ENCODE data around the gene STAT4. TPM values are rescaled to one million over a fixed set of nuclear protein-coding genes. Genes with fewer than 3 reads are reported as not detected.

STAT4 gene
- total RNA-seq, 2 donors from 2014 or later: 3.2 to 8.8 TPM

DNA sequence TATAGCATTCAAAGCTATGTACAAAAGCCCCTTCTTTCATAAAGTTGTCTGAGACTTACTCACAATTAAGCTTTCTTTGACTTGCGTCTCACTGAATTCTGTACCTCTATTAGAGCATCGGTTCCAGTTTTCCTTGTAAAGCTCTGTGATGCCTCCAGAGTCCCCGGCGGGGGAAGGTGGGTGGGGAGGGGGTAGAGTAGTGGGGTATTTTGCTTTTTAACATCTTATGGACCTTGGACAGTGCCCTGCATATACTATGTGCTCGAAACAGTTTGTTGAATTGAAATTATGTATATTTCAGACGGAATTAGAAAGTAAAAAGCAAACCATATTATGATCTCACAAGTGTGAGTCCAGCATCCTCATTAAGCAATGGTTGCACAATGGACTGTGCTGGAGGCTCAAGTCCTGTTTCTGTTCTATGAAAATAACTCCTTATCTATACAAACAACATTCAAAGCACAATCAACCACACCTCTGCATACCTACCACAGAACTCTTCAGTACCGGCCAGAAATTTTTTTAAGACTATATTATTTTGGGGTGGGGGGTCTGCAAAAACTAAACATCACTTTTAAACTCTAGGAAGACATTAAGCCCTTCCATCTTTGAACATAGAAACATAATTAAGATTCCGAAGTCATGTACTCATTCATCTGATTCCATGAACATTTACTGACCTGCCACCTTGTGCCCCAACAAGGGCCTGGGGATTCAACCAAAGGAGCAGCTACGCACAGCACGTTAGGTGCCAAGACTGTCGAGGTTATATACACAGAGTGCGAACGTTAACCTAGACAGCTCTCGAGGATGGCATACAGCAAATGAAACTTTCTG, 137.7 kb downstream of the STAT4 start:
- Mint-ChIP-seq H3K4me1 (no peaks in the 10 kb centered on the region), H3K27me3 (ENCODE audit: insufficient read depth) (peaks cover 16% of the 10 kb centered on the region), H3K36me3 (ENCODE audit: low read depth) (peaks cover 18% of the 10 kb centered on the region), H3K4me3 (no peak overlapping the region), H3K9me3 (peaks cover 3% of the 10 kb centered on the region), H3K27ac (no peak overlapping the region)
- Histone ChIP-seq H3K4me1 (ENCODE audit: control insufficient read depth, insufficient read depth, low read length) (no peaks in the 10 kb centered on the region), H3K27ac (ENCODE audit: low read depth, low read length) (no peak overlapping the region), H3K9me3 (ENCODE audit: control insufficient read depth, low read length) (no peaks in the 10 kb centered on the region), H3K9ac (ENCODE audit: extremely low read depth, low read length, poor library complexity, severe bottlenecking) (peak overlapping the region; percentile 64), H3K36me3 (ENCODE audit: control insufficient read depth, insufficient read depth, low read length) (peaks cover 35% of the 10 kb centered on the region), H3K4me3 (ENCODE audit: low read length) (peak overlapping the region; percentile 100), H3K27me3 (ENCODE audit: control insufficient read depth, insufficient read depth, low read length, poor library complexity, severe bottlenecking) (peaks cover 15% of the 10 kb centered on the region)
- DNase-seq: no peak
- TF ChIP-seq, protein P1, sequence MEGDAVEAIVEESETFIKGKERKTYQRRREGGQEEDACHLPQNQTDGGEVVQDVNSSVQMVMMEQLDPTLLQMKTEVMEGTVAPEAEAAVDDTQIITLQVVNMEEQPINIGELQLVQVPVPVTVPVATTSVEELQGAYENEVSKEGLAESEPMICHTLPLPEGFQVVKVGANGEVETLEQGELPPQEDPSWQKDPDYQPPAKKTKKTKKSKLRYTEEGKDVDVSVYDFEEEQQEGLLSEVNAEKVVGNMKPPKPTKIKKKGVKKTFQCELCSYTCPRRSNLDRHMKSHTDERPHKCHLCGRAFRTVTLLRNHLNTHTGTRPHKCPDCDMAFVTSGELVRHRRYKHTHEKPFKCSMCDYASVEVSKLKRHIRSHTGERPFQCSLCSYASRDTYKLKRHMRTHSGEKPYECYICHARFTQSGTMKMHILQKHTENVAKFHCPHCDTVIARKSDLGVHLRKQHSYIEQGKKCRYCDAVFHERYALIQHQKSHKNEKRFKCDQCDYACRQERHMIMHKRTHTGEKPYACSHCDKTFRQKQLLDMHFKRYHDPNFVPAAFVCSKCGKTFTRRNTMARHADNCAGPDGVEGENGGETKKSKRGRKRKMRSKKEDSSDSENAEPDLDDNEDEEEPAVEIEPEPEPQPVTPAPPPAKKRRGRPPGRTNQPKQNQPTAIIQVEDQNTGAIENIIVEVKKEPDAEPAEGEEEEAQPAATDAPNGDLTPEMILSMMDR (conservative IDR thresholded peaks at IDR 0.05): no peak
- WGBS, 2 experiments (ENCODE audit: insufficient coverage in 1 of 2, insufficient read length in 1 of 2): 56 to 61% methylated on average over 11 to 14 of the region's 14 CpGs

DNA sequence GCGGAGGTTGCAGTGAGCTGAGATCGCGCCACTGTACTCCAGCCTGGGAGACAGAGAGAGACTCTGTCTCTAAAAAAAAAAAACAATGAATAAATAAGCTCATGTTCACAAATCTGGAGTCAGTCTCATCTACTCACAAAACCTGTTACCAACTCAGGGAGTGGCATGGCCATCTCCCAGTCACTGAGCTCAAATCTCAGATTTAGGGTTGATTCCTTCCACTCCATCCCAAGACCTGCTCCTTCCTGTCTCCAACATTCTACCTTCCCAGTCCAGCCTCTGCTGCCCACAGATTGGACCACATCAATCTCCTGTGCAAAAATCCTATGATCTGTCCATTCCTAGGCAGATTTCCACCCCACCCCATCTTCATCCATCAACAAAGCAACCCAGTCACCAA, 138.4 kb downstream of the STAT4 start:
- no peak overlapping the region for H3K27ac ChIP-seq (ENCODE audit: low read depth, low read length)
- no peaks in the 10 kb centered on the region for H3K9me3 ChIP-seq (ENCODE audit: control insufficient read depth, low read length)
- no peak overlapping the region for H3K27ac Mint-ChIP-seq
- peaks cover 11% of the 10 kb centered on the region for H3K27me3 Mint-ChIP-seq (ENCODE audit: insufficient read depth)
- peak overlapping the region; percentile 100 for H3K4me3 ChIP-seq (ENCODE audit: low read length)
- H3K9me3 Mint-ChIP-seq: peaks cover 3% of the 10 kb centered on the region
- H3K4me3 Mint-ChIP-seq: no peak overlapping the region
- no peaks in the 10 kb centered on the region for H3K4me1 ChIP-seq (ENCODE audit: control insufficient read depth, insufficient read depth, low read length)
- 96 to 100% methylated on average over 2 to 3 of the region's 3 CpGs for WGBS, 2 experiments (ENCODE audit: insufficient coverage in 1 of 2, insufficient read length in 1 of 2)
- no peaks in the 10 kb centered on the region for H3K4me1 Mint-ChIP-seq
- peaks cover 42% of the 10 kb centered on the region for H3K36me3 ChIP-seq (ENCODE audit: control insufficient read depth, insufficient read depth, low read length)
- TF ChIP-seq, protein P1 (conservative IDR thresholded peaks at IDR 0.05): no peak
- no peak for DNase-seq
- peaks cover 14% of the 10 kb centered on the region for H3K27me3 ChIP-seq (ENCODE audit: control insufficient read depth, insufficient read depth, low read length, poor library complexity, severe bottlenecking)
- peaks cover 24% of the 10 kb centered on the region for H3K36me3 Mint-ChIP-seq (ENCODE audit: low read depth)
- H3K9ac ChIP-seq (ENCODE audit: extremely low read depth, low read length, poor library complexity, severe bottlenecking): no peak overlapping the region

DNA sequence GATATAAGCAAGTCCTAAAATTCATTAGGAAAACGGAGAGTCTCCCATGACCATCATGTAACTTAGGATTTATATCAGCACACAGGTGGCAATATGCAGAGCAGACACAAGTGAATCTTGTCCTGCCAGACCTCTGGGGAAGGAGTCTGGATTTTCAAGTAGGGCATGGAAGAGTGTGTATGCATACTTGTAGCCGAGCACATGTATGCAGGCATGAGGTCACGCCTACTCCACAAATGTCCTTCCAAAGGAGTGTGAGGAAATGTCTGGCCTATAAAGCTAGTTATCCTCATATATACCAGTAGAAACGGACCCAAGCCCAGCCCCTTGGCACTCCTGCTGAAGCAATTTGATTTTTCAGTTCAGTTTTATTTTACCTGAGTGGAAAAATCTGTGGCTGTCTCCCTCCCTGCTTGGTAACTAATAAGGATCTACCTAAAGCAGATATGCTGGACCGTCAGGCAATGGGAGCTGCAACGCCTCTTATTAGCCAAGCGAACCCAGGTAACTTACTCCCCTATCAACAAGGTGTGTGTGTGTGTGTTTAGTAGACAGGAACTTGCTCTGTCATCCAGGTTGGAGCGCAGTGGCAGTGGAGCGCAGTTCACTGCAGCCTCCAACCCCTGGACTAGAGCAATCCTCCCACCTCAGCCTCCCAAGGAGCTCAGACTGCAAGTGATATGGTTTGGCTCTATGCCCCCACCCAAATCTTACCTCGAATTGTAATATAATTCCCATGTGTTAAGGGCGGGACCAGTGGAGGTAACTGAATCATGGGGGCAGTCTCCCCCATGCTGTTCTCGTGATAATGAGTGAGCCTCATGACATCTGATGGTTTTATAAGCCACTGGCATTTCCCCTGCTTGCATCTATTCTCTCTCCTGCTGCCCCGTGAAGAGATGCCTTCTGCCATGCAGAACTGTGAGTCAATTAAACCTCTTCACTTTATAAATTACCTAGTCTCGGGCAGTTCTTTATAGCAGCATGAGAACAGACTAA, 139.6 kb downstream of the STAT4 start:
- peaks cover 33% of the 10 kb centered on the region for H3K36me3 Mint-ChIP-seq (ENCODE audit: low read depth)
- Histone ChIP-seq H3K27me3 (ENCODE audit: control insufficient read depth, insufficient read depth, low read length, poor library complexity, severe bottlenecking) (peaks cover 3% of the 10 kb centered on the region), H3K27ac (ENCODE audit: low read depth, low read length) (no peak overlapping the region), H3K9me3 (ENCODE audit: control insufficient read depth, low read length) (no peaks in the 10 kb centered on the region), H3K9ac (ENCODE audit: extremely low read depth, low read length, poor library complexity, severe bottlenecking) (no peak overlapping the region), H3K36me3 (ENCODE audit: control insufficient read depth, insufficient read depth, low read length) (peaks cover 53% of the 10 kb centered on the region), H3K4me1 (ENCODE audit: control insufficient read depth, insufficient read depth, low read length) (no peaks in the 10 kb centered on the region), H3K4me3 (ENCODE audit: low read length) (peak overlapping the region; percentile 38)
- 93 to 98% methylated on average over 6 to 14 of the region's 14 CpGs for WGBS, 2 experiments (ENCODE audit: insufficient coverage in 1 of 2, insufficient read length in 1 of 2)
- H3K9me3 Mint-ChIP-seq: peaks cover 3% of the 10 kb centered on the region
- no peak overlapping the region for H3K4me3 Mint-ChIP-seq
- no peaks in the 10 kb centered on the region for H3K27me3 Mint-ChIP-seq (ENCODE audit: insufficient read depth)
- DNase-seq: no peak
- H3K4me1 Mint-ChIP-seq: no peaks in the 10 kb centered on the region
- TF ChIP-seq, protein P1 (conservative IDR thresholded peaks at IDR 0.05): no peak
- H3K27ac Mint-ChIP-seq: no peak overlapping the region
